Fibroblast of the aortic adventitia (primary cell): ENCODE measurements around the gene VPS35L. TPM values are rescaled to one million over a fixed set of nuclear protein-coding genes. Genes with fewer than 3 reads are reported as not detected.
"Not testable (repeated sequence)": the region's sequence is repeated elsewhere in the genome, so short reads cannot be mapped to it uniquely, and the experiment has no call there.

ENCODE experiments used
- DNase-seq: peaks from one replicate; pipeline ENCODE4 v3.0.0-alpha.2; 2010; ENCODE audit warnings: low read depth
- H3K4me3 ChIP-seq: 2 replicates; pipeline ENCODE4 v1.5.1; 2011; ENCODE audit warnings: low read depth, mild to moderate bottlenecking, control low read depth, low read length, moderate library complexity
- total RNA-seq: library from RNA; depleted of rRNA; stranded (reverse); fragments of >200 nt; gene quantifications from 2 replicates; pipeline ENCODE4 v1.2.3, GENCODE V29; 2012; ENCODE audit warnings: low replicate concordance
- TF ChIP-seq, protein P1 (sequence below): IDR thresholded peaks from 2 replicates; pipeline ENCODE4 v1.5.1; 2011; ENCODE audit warnings: mild to moderate bottlenecking, low read length, control low read depth, inconsistent platforms; ENCODE audit not compliant: insufficient read depth

The VPS35L gene
- total RNA-seq, 1 donor, result 67.7 TPM

DNA sequence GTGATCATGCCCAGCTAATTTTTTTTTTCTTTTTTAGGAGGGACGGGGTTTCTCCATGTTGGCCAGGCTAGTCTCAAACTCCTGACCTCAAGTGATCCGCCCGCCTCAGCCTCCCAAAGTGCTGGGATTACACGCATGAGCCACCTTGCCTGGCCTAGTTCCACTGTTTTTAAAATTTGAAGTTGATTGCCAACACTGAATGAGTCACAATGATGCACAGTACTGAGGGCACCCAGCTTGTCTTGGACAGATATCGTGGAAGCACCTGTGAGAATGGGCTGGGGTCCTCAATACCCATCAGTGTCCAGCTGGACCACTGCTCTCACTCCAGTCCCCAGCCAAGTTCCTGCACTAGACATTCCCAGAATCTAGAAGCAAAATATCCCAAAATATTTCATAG lies 160.1 kb downstream of the VPS35L start:
- no peak overlapping the region for H3K4me3 ChIP-seq
- DNase-seq, result no peak
- TF ChIP-seq, protein P1, sequence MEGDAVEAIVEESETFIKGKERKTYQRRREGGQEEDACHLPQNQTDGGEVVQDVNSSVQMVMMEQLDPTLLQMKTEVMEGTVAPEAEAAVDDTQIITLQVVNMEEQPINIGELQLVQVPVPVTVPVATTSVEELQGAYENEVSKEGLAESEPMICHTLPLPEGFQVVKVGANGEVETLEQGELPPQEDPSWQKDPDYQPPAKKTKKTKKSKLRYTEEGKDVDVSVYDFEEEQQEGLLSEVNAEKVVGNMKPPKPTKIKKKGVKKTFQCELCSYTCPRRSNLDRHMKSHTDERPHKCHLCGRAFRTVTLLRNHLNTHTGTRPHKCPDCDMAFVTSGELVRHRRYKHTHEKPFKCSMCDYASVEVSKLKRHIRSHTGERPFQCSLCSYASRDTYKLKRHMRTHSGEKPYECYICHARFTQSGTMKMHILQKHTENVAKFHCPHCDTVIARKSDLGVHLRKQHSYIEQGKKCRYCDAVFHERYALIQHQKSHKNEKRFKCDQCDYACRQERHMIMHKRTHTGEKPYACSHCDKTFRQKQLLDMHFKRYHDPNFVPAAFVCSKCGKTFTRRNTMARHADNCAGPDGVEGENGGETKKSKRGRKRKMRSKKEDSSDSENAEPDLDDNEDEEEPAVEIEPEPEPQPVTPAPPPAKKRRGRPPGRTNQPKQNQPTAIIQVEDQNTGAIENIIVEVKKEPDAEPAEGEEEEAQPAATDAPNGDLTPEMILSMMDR, result no peak

DNA sequence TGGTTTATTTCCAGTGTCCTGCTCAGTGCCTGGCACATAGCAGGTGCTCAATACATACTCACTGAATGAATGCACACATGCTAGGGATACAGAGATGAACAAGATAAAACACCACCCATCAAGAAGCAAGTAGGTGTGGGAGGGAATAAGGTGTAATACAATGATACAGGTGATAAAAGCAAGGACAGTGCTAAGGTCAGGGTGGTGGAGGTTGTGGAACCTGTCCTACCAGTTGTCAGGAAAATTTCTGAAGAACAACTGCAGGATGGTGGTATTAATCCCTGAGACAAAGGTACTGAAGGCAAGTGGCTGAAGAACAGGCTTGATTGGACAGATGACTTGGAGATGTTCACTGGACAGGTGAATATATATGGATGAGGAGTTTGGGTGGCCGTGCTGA lies 160.7 kb downstream of the VPS35L start:
- no peak for DNase-seq
- peak overlapping the region; percentile 99 for H3K4me3 ChIP-seq
- TF ChIP-seq, protein P1, result no peak

DNA sequence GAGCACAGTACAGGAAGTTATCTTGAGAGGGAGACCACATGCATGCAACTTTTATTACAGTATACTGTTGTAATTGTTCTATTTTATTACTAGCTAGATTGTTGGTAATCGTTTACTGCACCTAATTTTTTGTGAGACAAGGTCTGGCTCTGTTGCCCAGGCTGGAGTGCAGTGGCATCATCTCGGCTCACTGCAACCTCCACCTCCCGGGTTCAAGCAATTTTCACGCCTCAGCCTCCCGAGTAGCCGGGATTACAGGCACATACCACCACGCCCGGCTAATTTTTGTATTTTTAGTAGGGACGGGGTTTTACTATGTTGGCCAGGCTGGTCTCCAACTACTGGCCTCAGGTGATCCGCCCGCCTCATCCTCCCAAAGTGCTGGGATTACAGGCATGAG lies 161.2 kb downstream of the VPS35L start:
- DNase-seq, result not testable (repeated sequence)
- H3K4me3 ChIP-seq, result peak overlapping the region; percentile 99

DNA sequence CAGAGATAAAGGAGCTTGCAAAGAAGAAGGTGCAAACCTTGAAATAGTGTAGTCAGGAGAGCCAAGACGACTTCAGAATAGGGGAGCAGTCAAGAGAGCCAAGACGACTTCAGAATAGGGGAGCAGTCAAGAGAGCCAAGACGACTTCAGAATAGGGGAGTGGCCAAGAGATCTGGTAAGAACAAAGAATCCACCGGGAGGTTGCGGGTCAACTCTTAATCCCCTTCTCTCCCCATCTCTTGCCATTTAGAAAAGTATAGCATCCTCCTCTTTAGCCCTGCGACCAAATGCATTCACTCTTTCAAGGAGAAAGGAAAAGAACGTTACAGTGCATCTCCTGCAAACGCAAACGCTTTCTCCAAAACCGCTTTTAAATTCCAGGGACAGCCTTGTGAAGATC lies 161.8 kb downstream of the VPS35L start:
- DNase-seq, result no peak
- peak overlapping the region; percentile 99 for H3K4me3 ChIP-seq
- TF ChIP-seq, protein P1, result no peak

DNA sequence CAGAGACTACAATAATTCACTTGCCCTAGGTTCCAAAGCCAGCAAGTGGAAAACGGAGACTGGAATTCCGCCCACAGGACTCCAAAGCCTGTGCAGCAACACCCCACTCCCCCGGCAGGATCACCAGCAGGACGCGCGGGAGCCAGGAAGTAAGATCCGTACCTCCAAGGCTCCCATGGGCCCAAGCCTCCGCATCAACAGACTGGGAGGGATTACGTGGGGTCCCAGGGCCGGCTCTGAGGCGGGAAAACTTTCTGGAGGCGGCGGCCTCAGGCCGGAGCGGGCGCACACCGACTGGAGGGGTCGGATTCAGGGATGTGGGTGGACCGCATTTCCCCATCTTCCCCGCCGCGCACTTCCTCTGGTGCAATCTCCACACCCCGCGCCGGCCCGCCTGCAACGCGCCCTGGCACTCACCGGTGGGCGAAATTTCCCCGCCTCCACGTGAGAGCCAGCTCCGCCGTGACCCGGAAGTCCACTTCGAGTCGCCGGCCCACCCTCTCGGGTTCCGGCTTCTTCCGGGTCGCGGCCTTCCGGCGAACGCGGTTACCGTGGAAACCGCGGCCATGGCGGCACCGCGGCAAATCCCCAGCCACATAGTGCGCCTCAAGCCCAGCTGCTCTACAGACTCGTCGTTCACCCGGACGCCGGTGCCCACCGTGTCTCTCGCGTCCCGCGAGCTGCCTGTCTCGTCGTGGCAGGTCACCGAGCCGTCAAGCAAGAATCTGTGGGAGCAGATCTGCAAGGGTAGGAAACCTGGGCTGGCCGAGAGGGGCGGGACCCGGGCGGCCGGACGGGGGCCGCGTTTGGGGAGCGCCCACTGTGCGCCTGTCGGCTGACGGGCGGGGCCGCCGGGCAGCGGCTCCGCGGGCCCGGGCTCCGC lies 162.5 kb downstream of the VPS35L start, which contains the start of the genes IQCK and KNOP1:
IQCK (plus strand) TSS at position 531 of the 883 bp plus-strand sequence; CDS start at position 567, 36 bp downstream.
KNOP1 (minus strand) TSS at position 487 of the 883 bp plus-strand sequence. CDS start 3,192 bp downstream, outside the sequence.
- H3K4me3 ChIP-seq, result peak within 1 kb of the TSS; percentile 99
- DNase-seq, result peak; percentile 86
- TF ChIP-seq, protein P1, result peak; percentile 37

DNA sequence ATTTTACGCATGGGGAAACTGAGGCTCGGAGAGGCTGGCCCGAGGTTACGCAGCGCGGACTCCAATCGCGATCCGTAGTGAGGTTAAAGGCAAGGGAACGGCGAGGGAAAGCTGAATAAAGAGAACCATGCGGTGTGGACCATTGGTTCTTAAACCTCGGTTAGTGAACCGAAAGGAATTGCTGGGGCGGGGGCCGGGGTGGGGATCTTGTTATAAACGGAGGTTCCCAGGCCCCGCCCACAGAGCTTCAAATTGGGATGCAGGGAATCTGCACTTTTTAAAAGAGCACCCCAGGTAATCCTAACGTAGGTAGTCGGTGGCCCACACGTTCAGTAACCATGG lies 163.1 kb downstream of the VPS35L start:
- H3K4me3 ChIP-seq, result peak overlapping the region; percentile 99
- TF ChIP-seq, protein P1, result no peak
- DNase-seq, result no peak

DNA sequence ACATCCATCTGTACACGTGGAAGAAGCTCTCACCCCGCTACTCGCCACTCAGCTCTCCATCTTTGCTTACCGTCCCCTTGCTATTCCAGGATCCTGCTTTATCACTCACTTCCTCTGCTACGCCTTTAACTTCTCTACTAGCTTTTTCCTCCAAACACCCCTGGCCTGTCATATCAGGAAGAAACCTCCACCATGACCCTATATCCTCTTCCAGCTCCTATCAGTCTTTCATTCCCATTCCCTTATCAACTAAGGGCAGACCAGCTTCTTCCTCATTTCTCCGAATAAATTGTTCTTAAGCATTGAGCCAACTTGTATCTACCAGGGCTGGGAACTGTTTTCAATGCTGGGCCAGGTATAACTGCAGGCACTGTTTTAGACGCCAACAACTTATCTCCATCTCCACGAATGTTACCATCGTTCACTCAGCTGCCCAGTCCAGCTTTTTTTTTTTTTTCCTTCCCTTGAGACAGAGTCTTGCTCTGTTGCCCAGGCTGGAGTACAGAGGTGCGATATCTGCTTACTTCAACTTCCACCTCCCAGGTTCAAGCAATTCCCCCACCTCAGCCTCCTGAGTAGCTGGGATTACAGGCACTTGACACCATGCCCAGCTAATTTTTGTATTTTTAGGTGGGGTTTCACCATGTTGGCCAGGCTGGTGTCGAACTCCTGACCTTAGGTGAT lies 166.9 kb downstream of the VPS35L start:
- TF ChIP-seq, protein P1, result no peak

More for the DNA sequence above, 166.9 kb downstream of the VPS35L start:
- H3K4me3 ChIP-seq, result no peak overlapping the region
- DNase-seq, result no peak
